Neuronal stem cell (in vitro differentiated cells): ENCODE measurements around the gene ARHGAP26.

Source experiments
- DNase-seq: peaks from one replicate; pipeline ENCODE4 v3.0.0-alpha.2; 2013; ENCODE audit warnings: low spot score
- H2AFZ ChIP-seq: one replicate; pipeline ENCODE4 v1.6.1; 2013; ENCODE audit warnings: mild to moderate bottlenecking, low read length, inconsistent platforms
- H2AK5ac ChIP-seq: 2 replicates; pipeline ENCODE4 v1.6.1; 2013; ENCODE audit warnings: low read depth, mild to moderate bottlenecking, inconsistent platforms, low read length, moderate library complexity, mixed read lengths
- H2BK120ac ChIP-seq: 2 replicates; pipeline ENCODE4 v1.6.1; 2013; ENCODE audit warnings: low read depth, mild to moderate bottlenecking, inconsistent platforms, low read length, moderate library complexity, mixed read lengths
- H2BK12ac ChIP-seq: one replicate; pipeline ENCODE4 v1.6.1; 2013; ENCODE audit warnings: low read length, inconsistent platforms
- H2BK15ac ChIP-seq: 2 replicates; pipeline ENCODE4 v1.6.1; 2013; ENCODE audit warnings: mild to moderate bottlenecking, low read length, inconsistent platforms, mixed read lengths
- H2BK5ac ChIP-seq: one replicate; pipeline ENCODE4 v1.6.1; 2013; ENCODE audit warnings: inconsistent platforms, mild to moderate bottlenecking, low read length, moderate library complexity
- H3K14ac ChIP-seq: one replicate; pipeline ENCODE4 v1.6.1; 2013; ENCODE audit warnings: low read length, inconsistent platforms
- H3K18ac ChIP-seq: 2 replicates; pipeline ENCODE4 v1.6.1; 2013; ENCODE audit warnings: low read length, inconsistent platforms
- H3K23ac ChIP-seq: 2 replicates; pipeline ENCODE4 v1.6.1; 2013; ENCODE audit warnings: low read depth, mild to moderate bottlenecking, mixed read lengths, low read length, inconsistent platforms; ENCODE audit not compliant: poor library complexity
- H3K27ac ChIP-seq: replicated peaks from 3 replicates; pipeline ENCODE4 v1.5.1; 2013; ENCODE audit warnings: low read length, inconsistent platforms
- H3K27me3 ChIP-seq, 3 experiments: 2 replicates each; pipeline ENCODE4 v1.6.1; 2013; ENCODE audit warnings: low read length in 3 of 3, mild to moderate bottlenecking in 2 of 3, inconsistent platforms in 1 of 3, low read depth in 1 of 3, mixed read lengths in 1 of 3, moderate library complexity in 1 of 3; ENCODE audit not compliant: control insufficient read depth in 3 of 3, insufficient read depth in 3 of 3
- H3K36me3 ChIP-seq, 2 donors: replicated peaks in 1 of 2; 2 replicates each; pipeline ENCODE4 v1.6.1; 2013; ENCODE audit warnings: low read length in 2 of 2; ENCODE audit not compliant: control insufficient read depth in 2 of 2, insufficient read depth in 2 of 2
- H3K4ac ChIP-seq: 2 replicates; pipeline ENCODE4 v1.6.1; 2013; ENCODE audit warnings: inconsistent platforms, mild to moderate bottlenecking, low read length, moderate library complexity
- H3K4me1 ChIP-seq, 2 donors: 1 replicate in 1 of 2; 2 replicates in 1 of 2; pipeline ENCODE4 v1.6.1; 2013; ENCODE audit warnings: low read length in 2 of 2, low read depth in 1 of 2; ENCODE audit not compliant: control insufficient read depth in 2 of 2, insufficient read depth in 1 of 2
- H3K4me2 ChIP-seq: one replicate; pipeline ENCODE4 v1.6.1; 2013; ENCODE audit warnings: mild to moderate bottlenecking, low read length, inconsistent platforms; ENCODE audit not compliant: insufficient read depth, poor library complexity, severe bottlenecking
- H3K4me3 ChIP-seq, 2 donors: 2 replicates each; pipeline ENCODE4 v1.5.1; 2013; ENCODE audit warnings: low read length in 2 of 2, mild to moderate bottlenecking in 2 of 2, inconsistent platforms in 1 of 2, moderate library complexity in 1 of 2
- H3K79me1 ChIP-seq: one replicate; pipeline ENCODE4 v1.6.1; 2013; ENCODE audit warnings: low read depth, mild to moderate bottlenecking, inconsistent platforms, low read length, moderate library complexity
- H3K9ac ChIP-seq: one replicate; pipeline ENCODE4 v1.6.1; 2013; ENCODE audit warnings: mild to moderate bottlenecking, low read depth, low read length, inconsistent platforms; ENCODE audit not compliant: poor library complexity
- H3K9me3 ChIP-seq, 2 donors: replicated peaks in 1 of 2; 2 replicates each; pipeline versions ENCODE3 to v1.6.1; 2013; ENCODE audit warnings: low read length in 2 of 2, mild to moderate bottlenecking in 2 of 2, inconsistent platforms in 1 of 2, low read depth in 1 of 2, mixed read lengths in 1 of 2, moderate library complexity in 1 of 2; ENCODE audit not compliant: control insufficient read depth in 2 of 2, insufficient read depth in 1 of 2
- H4K8ac ChIP-seq: one replicate; pipeline ENCODE4 v1.6.1; 2013; ENCODE audit warnings: low read depth, mild to moderate bottlenecking, inconsistent platforms, low read length, moderate library complexity
- H4K91ac ChIP-seq: one replicate; pipeline ENCODE4 v1.6.1; 2013; ENCODE audit warnings: low read length, low read depth, mild to moderate bottlenecking, inconsistent platforms; ENCODE audit not compliant: poor library complexity
- WGBS, 2 donors: extraction: QIAGEN DNeasy Blood & Tissue Kit; methylation state at CpG; one replicate each; pipeline ENCODE4 v1.1.7; 2013; ENCODE audit warnings: missing lambda C conversion rate in 2 of 2, mixed read lengths in 1 of 2; ENCODE audit not compliant: insufficient read length in 2 of 2, insufficient replicate concordance in 1 of 2; ENCODE audit errors: extremely low coverage in 2 of 2; 5-methylcytosine and 5-hydroxymethylcytosine counted together

ARHGAP26 gene

DNA sequence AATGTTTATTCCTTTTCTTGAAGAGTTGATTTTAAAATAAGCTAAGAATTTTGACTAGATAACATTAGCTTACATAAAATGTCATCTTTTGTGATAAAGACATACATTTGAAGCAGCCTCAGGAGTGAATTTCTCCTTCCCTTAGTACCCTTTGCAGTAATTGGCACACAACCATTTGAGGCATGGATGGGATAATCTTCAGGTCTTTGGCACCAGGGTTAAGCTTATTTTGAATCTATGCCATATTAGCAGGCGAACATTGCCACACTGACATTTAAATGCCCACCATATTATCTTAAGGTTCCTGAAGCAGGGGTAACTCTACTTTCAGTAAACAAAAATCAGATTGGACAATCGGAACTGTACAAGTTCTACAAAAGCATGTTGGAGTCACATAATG, 507.4 kb downstream of the ARHGAP26 start:
- H3K27ac ChIP-seq: no peak overlapping the region
- no peaks in the 10 kb centered on the region for H3K9me3 ChIP-seq
- no peak overlapping the region for H3K14ac ChIP-seq
- no peak overlapping the region for H4K8ac ChIP-seq
- DNase-seq: no peak
- H4K91ac ChIP-seq: no peak overlapping the region
- no peak overlapping the region for H2BK120ac ChIP-seq
- H3K27me3 ChIP-seq: no peaks in the 10 kb centered on the region
- H3K9ac ChIP-seq: no peak overlapping the region
- H3K23ac ChIP-seq: no peak overlapping the region
- H3K36me3 ChIP-seq: no peaks in the 10 kb centered on the region
- no peak overlapping the region for H2AK5ac ChIP-seq
- H3K4ac ChIP-seq: no peak overlapping the region
- no peak overlapping the region for H2AFZ ChIP-seq
- no peak overlapping the region for H3K18ac ChIP-seq
- no peak overlapping the region for H3K4me3 ChIP-seq
- H3K4me1 ChIP-seq: no peaks in the 10 kb centered on the region
- H2BK12ac ChIP-seq: no peak overlapping the region
- no peak overlapping the region for H2BK15ac ChIP-seq
- no peak overlapping the region for H3K4me2 ChIP-seq
- no CpG with 5 or more reads among the region's 2 CpGs for WGBS, 2 donors
- H2BK5ac ChIP-seq: no peak overlapping the region
- no peaks in the 10 kb centered on the region for H3K79me1 ChIP-seq
